Stimulated activated naive CD8-positive, alpha-beta T cell treated with anti-CD3 and anti-CD28 coated beads, Interleukin-15, amount 100 ng/mL, for 72 hours (primary cell): ENCODE data around the gene TPD52L1.

Source experiments
- ATAC-seq: fragments of 150-1000 bp; cut with Tn5 transposase; 2 replicates; pipeline ENCODE4 v1.10.0; 2021; ENCODE audit warnings: mild to moderate bottlenecking, moderate library complexity
- DNase-seq, 2 donors: peaks; one replicate each; pipeline ENCODE4 v3.0.0; 2021 to 2022
- H3K27ac Mint-ChIP-seq, 2 donors: one replicate each; pipeline ENCODE4 v1.8.0; 2022; ENCODE audit warnings: mild to moderate bottlenecking in 2 of 2, mixed read lengths in 2 of 2, moderate library complexity in 2 of 2
- H3K27me3 Mint-ChIP-seq: one replicate; pipeline ENCODE4 v1.8.0; 2022; ENCODE audit warnings: mixed read lengths
- H3K4me1 Mint-ChIP-seq: one replicate; pipeline ENCODE4 v1.8.0; 2022; ENCODE audit warnings: mild to moderate bottlenecking, mixed read lengths
- H3K4me3 Mint-ChIP-seq, 2 donors: one replicate each; pipeline ENCODE4 v1.8.0; 2022; ENCODE audit warnings: mild to moderate bottlenecking in 2 of 2, mixed read lengths in 2 of 2, moderate library complexity in 1 of 2
- H3K9me3 Mint-ChIP-seq, 2 donors: one replicate each; pipeline ENCODE4 v1.8.0; 2022; ENCODE audit warnings: mixed read lengths in 2 of 2

Gene TPD52L1, protein sequence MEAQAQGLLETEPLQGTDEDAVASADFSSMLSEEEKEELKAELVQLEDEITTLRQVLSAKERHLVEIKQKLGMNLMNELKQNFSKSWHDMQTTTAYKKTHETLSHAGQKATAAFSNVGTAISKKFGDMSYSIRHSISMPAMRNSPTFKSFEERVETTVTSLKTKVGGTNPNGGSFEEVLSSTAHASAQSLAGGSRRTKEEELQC

DNA sequence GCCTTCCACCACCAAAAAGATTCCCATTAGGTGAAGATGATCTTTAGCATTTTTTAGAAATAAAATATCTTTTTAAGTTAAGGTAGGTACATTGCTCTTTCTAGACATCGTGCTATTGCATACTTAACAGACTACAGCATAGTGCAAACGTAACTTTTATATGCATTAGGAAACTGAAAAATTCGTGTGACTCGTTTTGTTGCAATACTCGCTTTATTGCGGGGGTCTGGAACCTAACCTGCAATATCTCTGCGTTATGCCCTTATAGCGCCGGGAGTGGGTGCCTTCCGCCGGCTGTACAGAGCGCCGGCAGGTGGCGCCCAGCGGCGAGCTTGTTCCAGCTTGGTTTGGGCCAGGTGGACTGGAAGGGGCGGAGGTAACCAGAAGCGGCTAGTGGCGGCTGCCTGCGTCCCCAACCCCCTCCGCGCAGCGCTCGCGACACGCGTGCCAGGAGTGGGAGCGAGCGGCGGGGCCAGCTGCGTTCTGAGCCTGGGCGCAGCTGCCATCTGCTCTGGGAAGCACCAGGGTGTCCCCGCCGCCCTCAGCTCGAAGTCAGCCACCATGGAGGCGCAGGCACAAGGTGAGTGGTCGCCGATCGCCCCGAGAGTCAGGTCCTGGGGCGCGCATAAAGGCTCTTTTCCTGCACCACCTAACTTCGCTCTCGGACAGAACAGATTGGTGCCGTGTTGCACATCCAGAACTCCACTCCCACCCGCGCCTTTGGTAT is at the start of gene TPD52L1:
TPD52L1 (plus strand) TSS at position 383 of the 727 bp plus-strand sequence; CDS start at position 562, 179 bp downstream.
- Mint-ChIP-seq H3K27me3 (peaks cover 60% of the 10 kb centered on the region), H3K4me1 (peaks cover 11% of the 10 kb centered on the region), H3K9me3 (no peaks in the 10 kb centered on the region), H3K4me3 (peak within 1 kb of the TSS; percentile 69 to 81), H3K27ac (no peak within 1 kb of the TSS)
- peak; percentile 65 to 68 for DNase-seq
- peak; percentile 93 for ATAC-seq

DNA sequence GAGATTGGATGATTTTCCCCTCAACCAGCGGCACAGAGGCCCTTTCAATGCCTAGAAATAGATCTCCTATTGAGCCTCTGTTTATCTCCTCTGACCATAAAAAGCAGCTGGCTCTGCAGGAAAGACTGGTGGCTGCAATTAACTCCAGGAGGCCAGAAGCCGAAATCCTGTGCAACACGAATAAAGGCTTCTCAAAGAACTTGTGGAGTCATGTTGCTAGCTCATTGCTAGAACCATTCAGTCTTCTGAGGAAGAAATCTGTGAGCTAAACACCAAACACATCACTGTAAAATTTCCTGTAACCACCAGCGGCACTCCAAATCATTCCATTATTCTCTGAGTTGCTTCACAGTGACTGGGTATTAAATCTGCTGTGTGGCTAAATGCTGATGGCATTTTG is 49.1 kb upstream of the TPD52L1 start:
- Mint-ChIP-seq H3K27me3 (peaks cover 10% of the 10 kb centered on the region), H3K4me1 (peaks cover 8% of the 10 kb centered on the region), H3K9me3 (peaks cover 6 to 10% of the 10 kb centered on the region in 2 donors), H3K4me3 (no peak overlapping the region), H3K27ac (no peak overlapping the region)
- no peak for DNase-seq
- ATAC-seq: no peak

DNA sequence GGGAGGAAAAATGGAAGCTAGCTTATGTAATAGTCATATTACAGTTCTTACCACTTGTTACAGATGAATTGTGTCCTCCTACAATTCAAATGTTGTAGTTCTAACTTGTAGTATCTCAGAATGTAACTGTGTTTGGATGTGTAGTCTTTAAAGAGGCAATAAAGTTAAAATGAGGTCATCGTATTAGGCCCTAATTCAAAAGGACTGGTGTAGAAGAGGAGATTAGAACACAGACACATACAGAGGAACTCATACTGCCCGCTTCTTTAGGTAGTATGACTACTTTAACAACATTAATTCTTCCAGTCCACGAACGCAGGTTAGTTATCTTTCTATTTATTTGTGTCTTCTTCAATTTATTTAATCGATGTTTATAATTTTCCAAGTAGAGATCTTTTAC is 46.5 kb upstream of the TPD52L1 start:
- Mint-ChIP-seq H3K27me3 (no peaks in the 10 kb centered on the region), H3K4me3 (no peak overlapping the region), H3K27ac (no peak overlapping the region), H3K4me1 (no peaks in the 10 kb centered on the region), H3K9me3 (peaks cover 31 to 33% of the 10 kb centered on the region in 2 donors)
- ATAC-seq (no peak), DNase-seq (no peak)

DNA sequence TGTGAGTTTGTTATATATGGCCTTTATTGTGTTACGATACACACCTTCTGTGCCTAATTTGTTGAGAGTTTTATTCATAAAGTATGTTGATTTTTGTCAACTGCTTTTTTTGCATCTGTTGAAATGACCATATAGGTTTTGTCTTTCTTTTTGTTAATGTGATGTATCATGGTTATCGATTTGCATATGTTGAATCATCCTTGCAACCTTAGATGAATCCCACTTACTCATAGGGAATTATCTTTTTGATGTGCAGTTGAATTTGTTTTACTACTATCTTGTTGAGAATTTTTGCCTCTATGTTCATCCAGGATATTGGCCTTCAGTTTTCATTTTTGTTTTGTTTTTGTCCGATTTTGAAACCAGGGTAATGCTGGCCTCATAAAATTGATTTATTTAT is 45.7 kb upstream of the TPD52L1 start:
- Mint-ChIP-seq H3K4me3 (no peak overlapping the region), H3K4me1 (no peaks in the 10 kb centered on the region), H3K27me3 (no peaks in the 10 kb centered on the region), H3K9me3 (peaks cover 39 to 40% of the 10 kb centered on the region in 2 donors), H3K27ac (no peak overlapping the region)
- DNase-seq (no peak), ATAC-seq (no peak)

DNA sequence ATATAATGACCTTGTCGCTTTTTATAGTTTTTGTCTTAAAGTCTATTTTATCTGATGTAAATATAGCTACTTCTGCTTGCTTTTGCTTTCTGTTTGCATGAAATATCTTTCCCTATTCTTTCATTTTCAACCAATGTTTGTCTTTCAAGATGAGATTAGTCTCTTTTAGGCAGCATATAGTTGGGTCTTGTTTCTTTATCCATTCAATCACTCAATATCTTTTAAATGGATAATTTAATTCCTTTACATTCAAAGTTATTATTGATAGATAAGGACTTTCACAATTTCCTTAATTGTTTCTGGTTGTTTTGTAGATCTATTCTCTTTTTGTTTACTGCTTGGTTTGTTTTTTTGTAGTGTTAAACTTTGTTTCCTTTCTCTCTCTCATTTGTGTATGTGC is 43.5 kb upstream of the TPD52L1 start:
- Mint-ChIP-seq H3K27me3 (no peaks in the 10 kb centered on the region), H3K9me3 (peaks cover 39 to 40% of the 10 kb centered on the region in 2 donors), H3K4me3 (no peak overlapping the region), H3K4me1 (no peaks in the 10 kb centered on the region), H3K27ac (no peak overlapping the region)
- DNase-seq: no peak
- ATAC-seq: no peak

DNA sequence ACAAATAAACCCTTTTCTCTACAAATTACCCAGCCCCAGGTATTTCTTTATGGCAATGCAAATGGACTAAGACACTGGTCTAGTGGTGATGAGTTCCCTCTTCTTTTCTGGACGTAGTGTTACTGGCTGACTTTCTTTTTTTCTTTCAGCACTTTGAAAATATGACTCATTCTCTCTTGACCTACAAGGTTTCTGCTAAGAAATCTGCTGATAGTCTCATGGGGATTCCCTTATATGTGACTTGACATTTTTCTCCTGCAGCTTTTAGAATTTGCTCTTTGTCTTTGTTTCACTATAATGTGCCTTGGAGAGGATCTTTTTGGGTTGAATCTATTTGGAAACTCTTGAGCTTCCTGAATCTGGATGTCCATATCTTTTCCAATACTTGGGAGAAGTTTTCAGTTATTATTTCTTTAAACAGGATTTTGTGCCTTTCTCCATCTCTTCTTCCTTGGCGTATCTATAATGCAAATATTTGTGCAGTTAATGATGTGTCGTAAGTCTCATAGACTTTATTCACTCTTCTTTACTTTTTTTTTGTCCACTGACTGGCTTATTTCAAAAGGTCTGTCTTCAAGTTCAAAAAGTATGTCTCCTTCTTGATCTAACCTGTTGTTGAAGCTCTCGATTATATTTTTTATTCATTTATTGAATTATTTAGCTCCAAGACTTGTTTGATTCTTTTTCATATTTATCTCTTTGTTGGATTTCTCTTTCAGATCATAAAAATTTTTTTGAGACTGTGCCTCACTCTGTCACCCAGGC is 42.2 kb upstream of the TPD52L1 start:
- H3K27ac Mint-ChIP-seq: no peak overlapping the region
- no peak for DNase-seq
- H3K4me1 Mint-ChIP-seq: no peaks in the 10 kb centered on the region
- H3K27me3 Mint-ChIP-seq: no peaks in the 10 kb centered on the region
- no peak overlapping the region for H3K4me3 Mint-ChIP-seq
- peaks cover 39 to 40% of the 10 kb centered on the region in 2 donors for H3K9me3 Mint-ChIP-seq
- no peak for ATAC-seq

DNA sequence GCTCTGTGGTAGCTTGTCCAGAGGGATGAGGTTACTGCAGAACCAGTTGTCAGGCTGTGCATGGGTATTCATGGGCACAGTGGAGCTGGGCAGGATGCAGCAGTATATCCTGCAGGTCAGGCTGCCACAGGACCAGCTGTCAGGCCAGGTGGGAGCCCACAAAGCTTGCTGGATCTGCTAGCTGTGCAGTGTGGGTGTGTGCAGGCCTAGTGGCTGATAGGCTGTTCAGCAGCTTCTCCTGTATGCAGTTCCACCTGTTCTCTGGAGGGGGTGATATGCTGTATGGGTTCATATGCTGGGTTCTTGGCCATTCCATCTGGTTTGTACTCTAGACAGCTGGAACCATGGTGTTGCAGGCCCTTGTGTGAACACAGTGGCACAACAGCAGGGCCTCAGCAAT is 40.6 kb upstream of the TPD52L1 start:
- H3K4me1 Mint-ChIP-seq: no peaks in the 10 kb centered on the region
- peaks cover 39 to 40% of the 10 kb centered on the region in 2 donors for H3K9me3 Mint-ChIP-seq
- H3K27me3 Mint-ChIP-seq: no peaks in the 10 kb centered on the region
- DNase-seq (no peak), ATAC-seq (no peak)
- H3K27ac Mint-ChIP-seq: no peak overlapping the region
- H3K4me3 Mint-ChIP-seq: no peak overlapping the region

DNA sequence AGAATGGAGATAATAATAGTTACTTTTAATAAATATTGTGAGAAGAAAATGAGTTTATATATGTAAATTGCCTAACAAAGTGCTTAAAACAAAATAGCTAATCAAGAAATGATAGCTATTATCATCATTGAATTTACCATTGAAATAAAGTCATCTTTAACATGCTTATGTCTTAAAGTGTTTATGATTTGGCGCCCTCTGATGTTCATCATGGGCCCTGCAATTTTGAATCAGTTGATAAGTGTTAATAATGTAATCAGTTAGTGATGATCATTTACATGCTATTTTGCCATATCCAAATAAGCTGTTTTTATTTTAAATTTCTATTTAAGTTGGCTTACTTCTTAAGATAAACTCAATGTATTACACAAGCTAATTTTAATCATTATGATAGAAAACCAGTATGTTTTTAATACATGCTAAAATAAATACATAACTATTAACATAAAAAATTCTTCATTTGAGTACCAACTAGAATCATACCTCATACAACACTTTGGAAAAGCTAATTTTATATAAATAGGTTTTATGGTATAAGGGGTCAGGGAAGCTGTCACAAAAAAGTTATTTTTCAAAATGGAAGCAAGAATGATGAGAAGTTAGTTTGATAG is 39.2 kb upstream of the TPD52L1 start:
- no peaks in the 10 kb centered on the region for H3K27me3 Mint-ChIP-seq
- peaks cover 30 to 34% of the 10 kb centered on the region in 2 donors for H3K9me3 Mint-ChIP-seq
- peak in 1 of 2 donors; percentile 20 for DNase-seq
- no peak overlapping the region for H3K27ac Mint-ChIP-seq
- ATAC-seq: no peak
- no peak overlapping the region for H3K4me3 Mint-ChIP-seq
- H3K4me1 Mint-ChIP-seq: no peaks in the 10 kb centered on the region

DNA sequence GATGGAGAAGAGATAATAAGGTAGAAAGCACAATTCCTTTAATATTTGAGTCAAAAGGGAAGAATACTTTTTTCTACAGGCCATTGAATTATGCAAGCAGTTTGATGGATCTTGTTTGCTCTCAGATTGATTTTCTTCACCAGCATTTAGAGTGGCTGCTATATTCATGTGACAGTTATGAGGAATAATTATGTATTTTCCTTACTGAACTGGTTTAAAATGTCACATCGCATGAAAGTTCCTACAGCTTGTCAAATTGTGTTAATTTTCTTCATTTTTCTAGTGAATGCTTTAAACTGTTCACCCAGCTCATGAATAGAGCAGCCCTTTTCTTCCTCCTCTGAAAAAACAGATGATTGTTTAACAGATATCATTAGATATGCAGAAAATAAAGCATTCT is 37.4 kb upstream of the TPD52L1 start:
- Mint-ChIP-seq H3K27me3 (peaks cover 7% of the 10 kb centered on the region), H3K4me1 (no peaks in the 10 kb centered on the region), H3K27ac (no peak overlapping the region), H3K9me3 (peaks cover 15 to 17% of the 10 kb centered on the region in 2 donors), H3K4me3 (no peak overlapping the region)
- ATAC-seq: no peak
- DNase-seq: no peak

DNA sequence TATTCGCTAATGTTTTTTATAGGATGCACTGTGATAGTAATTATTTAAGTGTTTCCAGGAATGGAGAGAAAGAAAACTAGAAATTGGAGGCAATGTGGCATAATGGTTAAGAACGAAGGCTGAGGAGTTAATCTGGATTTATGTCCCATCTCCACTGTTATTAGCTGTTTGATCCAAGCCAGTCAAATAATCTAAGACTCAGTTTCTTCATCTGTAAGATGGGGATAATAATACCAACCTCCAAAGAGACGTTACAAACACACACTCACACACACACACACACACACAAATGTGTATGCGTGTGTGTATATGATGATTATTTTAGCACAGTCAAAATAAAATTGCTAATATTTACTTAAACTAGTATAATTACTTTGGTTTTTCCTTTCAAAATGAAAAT is 36.9 kb upstream of the TPD52L1 start:
- no peak for DNase-seq
- peaks cover 9% of the 10 kb centered on the region for H3K27me3 Mint-ChIP-seq
- ATAC-seq: no peak
- peaks cover 9 to 12% of the 10 kb centered on the region in 2 donors for H3K9me3 Mint-ChIP-seq
- H3K4me1 Mint-ChIP-seq: no peaks in the 10 kb centered on the region
- H3K4me3 Mint-ChIP-seq: no peak overlapping the region
- no peak overlapping the region for H3K27ac Mint-ChIP-seq

DNA sequence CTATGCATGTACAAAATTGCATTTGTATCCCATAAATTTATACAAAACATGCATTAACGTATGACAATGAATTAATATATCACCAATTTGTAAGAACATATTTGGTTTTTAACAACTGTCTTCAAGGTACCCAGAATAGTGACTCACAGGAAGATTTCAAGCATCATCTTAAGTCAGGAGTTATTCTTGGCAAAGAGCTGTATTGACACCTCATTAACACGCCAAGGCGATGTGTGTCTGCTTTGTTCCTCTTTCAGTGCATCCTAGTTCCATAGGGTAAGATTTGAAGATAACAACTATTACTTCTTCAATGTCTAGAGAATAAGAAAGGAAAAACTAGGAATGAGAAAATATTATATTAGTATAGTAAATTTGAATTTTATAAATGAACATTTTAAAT is 35.8 kb upstream of the TPD52L1 start:
- H3K9me3 Mint-ChIP-seq: peaks cover 0 to under 1% of the 10 kb centered on the region in 2 donors
- H3K27me3 Mint-ChIP-seq: peaks cover 9% of the 10 kb centered on the region
- H3K4me1 Mint-ChIP-seq: no peaks in the 10 kb centered on the region
- ATAC-seq: no peak
- DNase-seq: no peak
- no peak overlapping the region for H3K27ac Mint-ChIP-seq
- no peak overlapping the region for H3K4me3 Mint-ChIP-seq

DNA sequence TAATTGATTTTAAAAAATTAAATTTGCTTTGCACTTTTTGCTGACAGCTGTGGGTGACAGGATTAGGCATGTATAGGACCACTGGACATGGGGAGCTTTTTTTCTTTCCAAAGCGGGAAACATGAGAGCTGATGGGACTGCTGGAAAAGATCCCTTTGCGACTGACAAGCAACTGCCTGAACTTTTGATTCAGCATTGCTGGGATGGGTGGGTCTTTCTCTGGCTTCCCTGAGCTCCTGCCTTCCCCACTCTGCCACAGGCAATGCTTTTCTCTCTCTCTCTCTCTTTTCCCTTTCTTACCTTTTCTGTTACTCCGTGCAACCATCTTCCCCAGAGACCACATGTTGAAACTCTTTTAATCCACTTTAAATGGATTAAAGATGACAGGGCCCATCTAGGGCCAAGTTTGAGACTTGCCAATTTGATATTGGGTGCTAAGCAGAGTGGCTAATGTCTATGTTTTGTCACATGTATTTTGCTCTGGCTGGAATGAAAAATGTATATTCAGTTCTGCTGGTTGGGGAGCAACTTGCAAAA is 33.5 kb upstream of the TPD52L1 start:
- Mint-ChIP-seq H3K4me3 (no peak overlapping the region), H3K4me1 (no peaks in the 10 kb centered on the region), H3K9me3 (no peaks in the 10 kb centered on the region), H3K27me3 (peaks cover 16% of the 10 kb centered on the region), H3K27ac (no peak overlapping the region)
- ATAC-seq: no peak
- DNase-seq: no peak

DNA sequence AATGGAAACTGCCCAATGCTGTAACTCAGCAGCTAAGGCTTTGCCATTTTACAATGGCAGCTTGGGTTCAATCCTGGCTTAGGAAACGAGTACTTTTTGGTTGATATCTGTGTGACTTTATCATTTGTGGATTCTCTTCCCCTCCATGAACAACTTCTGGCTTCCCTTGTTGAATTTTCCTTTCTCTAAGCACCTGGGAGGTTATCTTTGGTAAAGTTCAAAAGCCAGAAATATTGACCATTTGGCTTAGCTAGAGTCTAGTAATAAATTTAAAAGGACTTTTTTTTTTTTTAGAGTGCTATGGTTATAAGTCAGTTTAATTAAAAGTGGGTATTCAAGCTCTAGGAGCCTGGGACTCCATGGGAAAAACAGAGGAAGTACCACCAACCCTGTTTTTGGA is 31.7 kb upstream of the TPD52L1 start:
- H3K27ac Mint-ChIP-seq: no peak overlapping the region
- no peaks in the 10 kb centered on the region for H3K4me1 Mint-ChIP-seq
- H3K9me3 Mint-ChIP-seq: no peaks in the 10 kb centered on the region
- peaks cover 16% of the 10 kb centered on the region for H3K27me3 Mint-ChIP-seq
- ATAC-seq: no peak
- no peak for DNase-seq
- no peak overlapping the region for H3K4me3 Mint-ChIP-seq

DNA sequence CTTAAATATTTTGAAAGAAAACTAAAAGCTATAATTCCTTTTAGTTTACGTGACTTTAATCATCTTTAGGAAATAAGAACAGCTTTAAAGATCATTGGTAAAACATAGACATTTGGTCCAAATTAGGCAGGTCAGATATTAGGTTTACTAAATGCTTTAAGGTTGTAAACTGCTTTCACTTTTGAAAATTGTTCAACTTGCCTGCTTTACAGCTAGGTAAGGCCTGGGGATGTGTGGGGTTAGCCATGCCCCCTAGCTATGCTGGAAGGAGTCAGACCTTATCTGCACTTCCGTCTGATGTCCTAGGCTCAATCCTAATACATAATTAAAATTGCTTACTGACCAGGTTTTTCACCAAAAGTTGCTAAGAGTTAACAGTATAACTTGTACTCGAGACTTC is 30.5 kb upstream of the TPD52L1 start:
- peaks cover 16% of the 10 kb centered on the region for H3K27me3 Mint-ChIP-seq
- ATAC-seq: no peak
- H3K4me1 Mint-ChIP-seq: no peaks in the 10 kb centered on the region
- H3K4me3 Mint-ChIP-seq: no peak overlapping the region
- H3K27ac Mint-ChIP-seq: peak overlapping the region in 1 of 2 donors; percentile 31
- no peak for DNase-seq
- no peaks in the 10 kb centered on the region for H3K9me3 Mint-ChIP-seq

DNA sequence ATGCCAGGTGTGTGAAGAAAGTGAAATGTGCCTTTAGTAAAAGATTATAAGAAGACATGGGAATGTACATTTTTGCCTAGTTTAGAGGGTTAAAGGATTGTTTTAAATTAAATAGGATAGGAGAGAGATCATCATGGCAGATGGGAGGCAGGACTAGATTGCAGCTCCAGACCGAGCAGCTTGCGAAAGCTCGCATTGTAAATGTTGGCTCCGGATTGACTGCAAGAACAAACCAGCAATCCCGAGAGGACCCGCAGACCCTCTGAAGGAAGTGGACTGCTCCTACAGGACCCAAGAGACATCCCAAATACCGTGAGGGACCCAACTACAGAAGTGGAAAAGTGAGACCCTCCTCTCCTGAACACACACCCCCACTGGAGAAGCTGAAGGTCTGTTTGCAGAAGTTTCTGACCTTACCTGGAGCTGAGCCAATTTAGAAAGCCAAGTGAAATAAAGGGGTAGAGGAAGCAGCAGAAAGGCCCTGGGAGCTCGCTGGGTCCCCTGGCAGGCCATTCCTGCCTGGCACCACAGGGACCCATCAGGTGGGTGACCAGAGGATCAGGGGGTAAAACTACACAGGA is 30.0 kb upstream of the TPD52L1 start:
- Mint-ChIP-seq H3K27ac (peak overlapping the region in 1 of 2 donors; percentile 31), H3K27me3 (peaks cover 16% of the 10 kb centered on the region), H3K9me3 (no peaks in the 10 kb centered on the region), H3K4me3 (no peak overlapping the region), H3K4me1 (no peaks in the 10 kb centered on the region)
- no peak for DNase-seq
- ATAC-seq: no peak
